ENCODE measurements around the gene CASTOR1.
"Not testable (repeated sequence)": the region's sequence is repeated elsewhere in the genome, so short reads cannot be mapped to it uniquely, and the experiment has no call there.

The CASTOR1 gene

DNA sequence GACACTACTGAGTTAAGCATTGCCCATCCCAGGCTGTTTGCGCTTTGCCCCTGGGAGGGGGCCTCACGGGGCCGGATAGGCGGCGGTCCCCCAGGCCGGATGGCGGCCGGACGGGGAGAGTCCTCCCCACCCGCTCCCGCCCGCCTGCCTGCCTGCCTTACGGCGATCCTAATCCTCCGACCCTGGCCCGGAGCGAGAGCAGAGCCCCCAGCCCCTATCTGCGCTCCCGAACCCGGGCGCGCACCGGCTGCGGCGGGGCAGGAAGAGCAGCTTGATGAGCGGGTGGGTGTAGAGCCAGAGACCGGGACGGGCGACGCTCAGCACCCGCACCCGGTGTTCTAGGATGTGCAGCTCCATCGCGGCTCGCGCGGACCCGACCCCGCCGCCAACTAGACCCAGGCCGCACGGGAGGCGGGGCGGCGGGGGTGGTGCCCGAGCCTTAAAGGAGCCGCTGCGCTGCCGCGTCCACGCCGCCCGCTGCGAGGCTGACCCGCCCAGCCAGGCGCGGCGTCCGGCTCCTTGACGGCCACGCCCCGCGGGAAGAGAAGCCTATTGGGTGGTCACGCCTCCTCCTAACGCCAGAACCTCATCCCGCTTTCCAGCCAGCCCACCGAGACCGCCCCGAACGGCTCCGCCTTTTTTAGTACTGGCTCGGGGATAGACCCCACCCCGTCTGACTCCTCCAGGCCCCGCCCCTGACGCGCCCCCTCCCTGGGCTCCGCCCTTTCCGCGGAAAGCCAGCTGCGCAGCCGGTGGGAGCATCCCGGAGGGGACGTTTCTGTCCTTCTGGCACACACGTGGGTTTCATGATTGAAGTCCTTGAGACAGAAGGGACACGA is at the start of gene CASTOR1:
TSS of gene CASTOR1 (minus strand) at position 365 of the 839 bp plus-strand sequence. CDS start at position 357, 8 bp downstream.
- FAIRE-seq = no peak

DNA sequence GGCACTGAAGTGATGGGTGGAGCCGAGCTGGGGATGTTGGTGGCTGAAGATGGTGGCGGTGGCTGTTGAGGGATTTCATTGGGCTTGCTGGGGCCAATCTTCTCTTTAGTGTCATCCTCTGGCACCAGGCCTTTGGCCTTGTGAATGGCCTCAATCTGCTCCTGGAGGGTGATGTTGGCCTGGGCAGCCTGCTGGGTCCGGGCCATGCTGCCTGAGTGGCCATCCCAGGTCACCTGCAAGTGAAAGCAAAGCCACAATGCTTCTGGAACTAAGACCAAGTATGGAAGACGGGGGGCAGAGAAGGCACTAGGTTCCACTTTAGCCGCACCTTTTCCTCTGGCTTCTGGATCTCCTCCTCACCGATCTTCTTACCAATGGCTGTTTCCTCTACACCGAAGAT is 49.5 kb upstream of the CASTOR1 start:
- FAIRE-seq = no peak

DNA sequence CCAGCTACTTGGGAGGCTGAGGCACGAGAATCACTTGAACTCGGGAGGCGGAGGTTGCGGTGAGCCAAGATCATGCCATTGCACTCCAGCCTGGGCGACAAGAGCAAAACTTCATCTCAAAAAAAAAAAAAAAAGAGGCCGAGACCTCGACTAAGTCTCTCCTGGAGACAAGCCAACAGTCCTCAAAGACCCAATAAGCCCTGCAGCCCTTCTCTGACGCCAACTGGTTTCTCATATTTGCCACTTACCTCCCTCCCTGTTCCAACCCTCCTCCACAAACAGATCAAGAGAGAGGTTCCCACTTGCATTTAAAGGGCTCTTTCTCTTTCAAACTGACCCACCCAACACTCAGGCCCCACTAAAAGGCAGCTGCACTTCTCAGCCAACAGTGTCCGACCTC is 49.0 kb upstream of the CASTOR1 start:
- not testable (repeated sequence) for FAIRE-seq

DNA sequence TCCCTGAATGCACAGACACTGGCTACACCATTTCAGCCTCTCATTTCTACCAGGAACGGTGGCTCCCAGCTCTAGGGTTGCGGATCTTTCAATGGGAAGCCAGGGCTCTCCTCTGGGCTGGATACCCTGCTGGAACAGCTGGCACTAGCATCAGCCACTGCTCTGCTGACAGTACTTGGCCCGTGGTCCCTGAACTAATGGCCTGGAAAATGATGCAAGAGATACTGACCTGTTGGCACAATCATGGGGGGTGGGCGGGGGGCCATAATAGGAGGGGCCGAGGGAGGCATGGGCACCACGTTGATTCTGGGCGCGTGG is 48.1 kb upstream of the CASTOR1 start:
- no peak for FAIRE-seq

DNA sequence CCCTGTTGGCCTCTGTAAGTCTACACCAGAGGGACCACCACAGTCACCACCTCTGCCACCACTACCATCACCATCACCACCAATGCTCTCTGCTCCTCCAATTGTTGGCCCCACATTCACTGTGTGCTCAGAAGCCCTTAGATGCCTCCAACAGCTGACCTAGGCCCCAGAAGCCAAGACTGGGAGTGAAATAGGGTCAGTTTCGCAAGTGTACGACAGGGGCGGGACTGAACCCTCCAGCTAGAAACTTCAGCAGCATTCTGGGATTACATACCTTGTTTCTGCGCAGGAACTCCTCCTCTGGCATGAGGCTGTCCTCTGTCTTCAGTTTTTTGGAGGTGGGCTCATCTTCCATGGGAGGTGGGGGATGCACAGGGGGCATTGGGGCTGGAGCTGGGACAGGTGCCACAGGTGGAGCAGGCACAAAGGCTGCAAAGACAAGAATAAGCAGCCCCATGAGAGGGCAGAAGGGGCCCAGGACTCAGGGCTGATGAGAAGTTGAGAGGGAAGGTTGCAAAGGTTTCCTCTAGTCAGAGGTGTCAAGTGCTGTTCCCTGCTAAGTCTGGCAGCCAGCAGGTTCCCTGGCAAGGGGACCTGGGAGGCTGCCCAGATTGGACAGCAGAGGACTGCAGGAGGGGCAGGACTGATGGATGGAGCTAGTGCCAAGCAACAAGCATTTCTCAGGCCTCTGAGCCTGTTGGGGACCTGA is 47.6 kb upstream of the CASTOR1 start:
- no peak for FAIRE-seq

DNA sequence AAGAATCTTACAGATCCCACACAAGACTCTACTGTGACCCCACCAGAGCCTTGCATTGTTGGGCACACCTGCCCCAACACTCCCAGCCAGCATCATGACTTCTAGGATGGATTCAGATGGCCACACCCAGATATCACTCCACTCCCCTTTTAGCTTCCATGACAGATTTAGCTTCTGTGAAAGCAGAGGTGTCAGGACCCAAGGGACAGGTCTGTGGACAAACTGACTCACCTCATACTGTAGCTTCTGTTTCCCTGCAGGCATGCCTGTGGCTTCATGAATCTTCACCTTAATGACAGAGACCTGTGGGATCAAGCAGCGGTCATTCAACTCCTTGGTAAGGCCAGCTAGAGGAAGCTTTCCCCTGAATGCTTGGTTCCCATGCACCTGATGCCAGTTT is 45.9 kb upstream of the CASTOR1 start:
- no peak for FAIRE-seq

DNA sequence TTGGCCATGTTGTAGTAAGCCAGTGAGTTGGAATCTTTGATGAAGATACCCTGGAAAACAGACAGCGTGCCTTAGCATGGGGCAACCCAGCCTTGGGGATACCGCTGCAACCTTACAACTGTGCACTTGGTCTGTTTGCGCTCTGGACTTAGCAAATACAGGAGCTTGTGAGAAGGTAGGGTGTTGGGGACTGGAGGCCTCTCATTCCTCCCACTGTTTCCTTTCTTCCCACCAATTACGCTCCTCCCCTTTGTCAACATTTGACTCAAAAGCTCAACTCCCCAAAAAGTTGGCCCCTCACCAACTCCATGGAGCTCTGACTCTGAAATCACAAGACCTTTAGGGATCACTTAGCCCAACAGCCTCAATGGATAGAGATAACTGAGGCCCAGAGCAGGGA is 45.3 kb upstream of the CASTOR1 start:
- FAIRE-seq = no peak

DNA sequence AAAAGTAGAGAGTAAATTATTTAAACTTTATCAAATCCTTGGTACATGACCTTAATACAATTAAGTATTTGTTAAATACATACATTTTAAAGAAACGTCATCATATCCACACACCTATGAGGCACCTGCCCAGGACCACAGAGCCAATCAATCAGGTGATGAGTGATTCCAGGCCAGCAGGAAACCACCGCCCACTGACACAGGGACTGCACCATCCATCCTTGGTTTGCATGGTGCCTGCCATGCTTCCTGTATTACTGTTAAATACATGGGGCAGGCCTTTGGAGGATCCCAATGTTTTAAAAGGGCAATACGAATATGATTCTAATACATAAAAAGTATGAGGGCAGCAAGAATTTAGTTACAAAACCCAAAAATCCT is 44.4 kb upstream of the CASTOR1 start:
- FAIRE-seq = no peak

DNA sequence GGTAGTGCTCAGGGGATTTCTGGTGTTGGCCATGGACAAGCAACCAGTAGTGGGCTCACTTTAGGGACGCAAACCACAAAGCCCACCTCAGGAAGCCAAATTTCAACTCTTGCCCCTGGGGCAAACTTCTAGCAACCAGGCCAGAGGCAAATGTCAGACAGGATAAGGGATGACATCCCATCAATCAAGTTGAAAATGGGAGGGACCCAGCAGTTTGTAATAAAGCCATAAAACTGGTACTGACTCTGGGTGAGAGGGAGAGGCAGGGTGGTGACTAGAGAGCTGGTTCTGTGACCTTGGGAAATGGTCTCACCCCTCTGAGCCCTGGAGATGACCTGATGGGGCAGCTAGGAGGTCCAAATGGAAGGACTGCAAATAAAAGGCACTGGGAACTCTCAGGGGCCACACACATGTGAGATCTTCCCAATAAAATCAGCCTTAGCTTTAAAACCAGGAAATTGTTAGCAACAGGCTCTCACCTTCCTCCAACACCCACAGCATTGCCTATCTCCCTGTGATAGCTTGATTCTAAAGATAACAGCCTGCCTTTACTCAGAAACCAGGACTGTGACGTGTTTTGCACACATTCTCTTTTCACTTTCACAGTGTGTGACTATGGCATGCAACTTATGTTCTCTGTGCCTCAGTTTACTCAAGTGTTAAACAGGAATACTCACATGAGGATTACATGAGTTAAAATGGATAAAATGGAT is 43.8 kb upstream of the CASTOR1 start:
- no peak for FAIRE-seq

DNA sequence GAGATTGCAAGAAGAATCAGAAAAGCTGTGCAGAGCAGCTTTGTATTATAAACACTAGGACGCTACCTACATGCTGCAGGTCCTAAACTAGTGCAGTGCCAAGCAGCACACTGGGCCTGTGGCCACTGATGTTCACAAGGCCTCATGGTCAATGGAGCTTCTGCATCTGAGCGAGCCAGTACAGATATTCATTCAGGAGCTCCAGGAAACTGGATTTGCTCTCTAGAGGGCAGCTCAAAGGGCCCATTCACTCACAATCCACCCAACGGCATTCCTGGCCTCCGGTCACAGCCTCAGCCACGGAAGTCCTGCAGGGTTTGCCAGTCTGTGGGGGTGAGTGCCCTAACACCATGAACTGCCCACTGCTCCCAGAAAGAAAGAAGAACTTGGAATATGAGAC is 43.2 kb upstream of the CASTOR1 start:
- no peak for FAIRE-seq

DNA sequence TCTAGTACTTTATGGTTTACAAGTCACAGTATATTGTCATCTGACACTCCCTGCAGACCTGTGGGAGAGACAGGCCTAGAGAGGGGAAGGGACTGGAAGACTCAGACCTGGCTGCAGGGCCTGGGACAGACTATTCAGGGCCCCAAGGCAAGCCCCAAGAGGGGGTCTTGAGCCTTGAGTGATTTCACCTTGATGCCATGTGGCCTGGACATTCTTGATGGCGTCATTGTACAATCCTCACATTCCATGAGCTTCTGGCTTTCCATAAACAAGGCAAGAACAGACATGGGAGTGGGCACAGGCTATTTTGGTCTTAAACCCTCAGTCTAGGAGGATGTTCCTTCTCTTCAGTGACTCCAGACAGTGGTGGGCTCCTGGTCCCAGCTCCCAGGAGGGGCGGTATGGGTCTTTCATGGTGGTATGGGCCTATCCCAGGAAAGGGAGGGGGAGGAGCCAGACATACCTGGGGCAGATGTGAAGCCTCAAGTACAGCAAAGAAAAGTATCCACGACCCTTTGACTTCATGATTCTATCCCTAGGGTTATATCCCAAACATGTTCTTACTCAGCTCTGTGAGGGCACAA is 39.3 kb upstream of the CASTOR1 start:
- FAIRE-seq = no peak

DNA sequence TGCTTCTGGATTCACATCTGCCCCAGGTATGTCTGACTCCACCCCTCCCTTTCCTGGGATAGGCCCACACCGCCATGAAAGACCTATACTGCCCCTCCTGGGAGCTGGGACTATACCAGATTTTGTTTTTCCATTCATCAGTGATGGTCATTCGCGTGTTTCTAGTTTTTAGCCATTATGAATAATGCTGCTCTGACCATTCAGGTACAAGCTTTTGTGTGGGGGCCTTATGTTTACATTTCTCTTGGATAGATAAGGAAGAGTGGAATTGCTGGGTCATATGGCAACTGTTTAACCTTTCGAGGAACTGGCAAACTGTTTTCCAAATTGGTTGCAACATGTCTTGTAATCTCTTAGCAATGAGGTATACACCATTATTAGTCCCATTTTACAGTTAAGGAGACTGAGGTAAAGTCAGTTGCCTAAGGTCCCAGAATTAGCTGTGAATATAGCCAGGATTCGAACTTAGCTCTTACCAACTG is 38.6 kb upstream of the CASTOR1 start:
- no peak for FAIRE-seq

DNA sequence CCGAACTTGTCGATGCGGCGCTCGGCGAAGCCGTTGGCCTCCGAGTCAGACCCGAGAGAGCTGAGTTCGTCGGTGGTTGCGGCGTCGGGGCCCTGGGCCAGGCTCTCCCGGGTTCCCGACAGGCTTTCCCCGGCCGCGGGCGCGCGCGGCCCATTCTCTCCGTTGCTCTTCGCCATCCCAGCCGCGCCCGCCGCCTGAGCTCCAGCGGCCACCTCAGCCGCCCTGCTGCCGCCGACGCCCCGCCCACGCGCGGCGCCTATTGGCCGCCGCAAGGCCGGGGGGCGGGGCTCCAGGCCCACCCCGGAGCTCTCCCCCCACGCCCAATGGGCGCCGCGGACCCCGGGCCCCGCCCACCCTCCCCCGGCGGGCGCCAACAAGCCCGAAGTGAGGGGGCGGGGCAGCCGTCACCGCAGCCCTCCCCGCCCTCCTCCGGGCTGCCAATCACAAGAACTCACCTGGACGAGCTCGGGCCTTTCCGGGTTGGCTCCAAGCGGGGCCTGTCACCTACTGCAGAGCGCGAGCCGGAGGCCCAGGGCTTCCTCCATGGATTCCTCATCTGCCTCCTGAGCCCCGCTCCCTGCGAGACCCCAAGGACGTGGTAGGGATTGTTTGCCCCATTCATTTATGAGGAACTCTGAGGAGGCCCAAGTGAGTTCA is 37.5 kb upstream of the CASTOR1 start, which contains the start of gene TBC1D10A:
TSS of gene TBC1D10A (minus strand) at position 236 of the 657 bp plus-strand sequence. CDS start at position 176, 60 bp downstream.
- no peak for FAIRE-seq

DNA sequence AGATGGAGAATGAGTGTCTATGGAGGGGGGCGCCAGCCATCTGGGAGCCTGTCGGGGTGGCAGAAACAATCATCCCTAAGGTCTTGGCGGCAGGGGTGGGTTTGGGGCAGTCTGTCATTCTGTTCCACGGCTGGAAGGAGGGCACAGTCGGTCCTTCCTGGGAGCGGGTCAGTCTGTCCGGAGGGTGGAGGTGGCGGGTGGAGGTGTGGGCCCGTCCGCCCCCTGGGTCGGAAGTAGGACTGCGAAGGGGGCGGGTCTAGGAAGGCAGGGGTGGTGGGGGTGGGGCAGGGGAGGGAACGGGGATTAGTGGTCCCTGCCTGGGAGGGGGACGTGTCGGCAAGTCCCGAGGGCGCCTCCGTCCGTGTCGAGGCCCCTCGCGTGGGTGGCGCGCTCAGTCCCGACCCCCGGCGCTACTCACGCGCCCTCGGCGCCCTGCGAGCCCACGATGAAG is 37.0 kb upstream of the CASTOR1 start:
- no peak for FAIRE-seq

DNA sequence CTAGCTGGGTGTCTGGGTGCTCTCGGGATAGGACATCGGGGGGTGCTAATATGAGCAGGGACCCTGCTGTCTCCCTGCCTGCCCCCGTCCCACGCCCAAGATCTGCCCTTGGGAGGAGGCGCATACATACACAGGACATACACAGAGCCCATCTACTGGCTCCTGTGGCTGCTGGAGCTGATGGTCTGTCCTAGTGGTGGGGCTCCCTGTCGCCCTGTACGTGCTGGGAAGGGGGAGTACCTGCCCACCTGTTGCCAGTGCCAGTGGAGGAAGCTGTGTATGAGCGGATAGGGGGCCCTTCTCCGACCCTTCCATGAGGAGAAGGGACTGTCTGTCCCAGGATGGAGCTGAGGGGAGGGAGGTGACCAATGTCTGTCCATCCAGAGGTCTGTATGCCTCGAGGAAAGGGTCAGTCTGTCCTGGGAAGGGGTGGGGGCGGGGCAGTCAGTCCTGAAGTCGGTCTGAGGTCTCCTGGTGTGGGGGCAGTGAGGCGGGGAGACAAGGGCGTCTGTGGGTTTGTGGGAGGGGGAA is 36.5 kb upstream of the CASTOR1 start:
- no peak for FAIRE-seq

DNA sequence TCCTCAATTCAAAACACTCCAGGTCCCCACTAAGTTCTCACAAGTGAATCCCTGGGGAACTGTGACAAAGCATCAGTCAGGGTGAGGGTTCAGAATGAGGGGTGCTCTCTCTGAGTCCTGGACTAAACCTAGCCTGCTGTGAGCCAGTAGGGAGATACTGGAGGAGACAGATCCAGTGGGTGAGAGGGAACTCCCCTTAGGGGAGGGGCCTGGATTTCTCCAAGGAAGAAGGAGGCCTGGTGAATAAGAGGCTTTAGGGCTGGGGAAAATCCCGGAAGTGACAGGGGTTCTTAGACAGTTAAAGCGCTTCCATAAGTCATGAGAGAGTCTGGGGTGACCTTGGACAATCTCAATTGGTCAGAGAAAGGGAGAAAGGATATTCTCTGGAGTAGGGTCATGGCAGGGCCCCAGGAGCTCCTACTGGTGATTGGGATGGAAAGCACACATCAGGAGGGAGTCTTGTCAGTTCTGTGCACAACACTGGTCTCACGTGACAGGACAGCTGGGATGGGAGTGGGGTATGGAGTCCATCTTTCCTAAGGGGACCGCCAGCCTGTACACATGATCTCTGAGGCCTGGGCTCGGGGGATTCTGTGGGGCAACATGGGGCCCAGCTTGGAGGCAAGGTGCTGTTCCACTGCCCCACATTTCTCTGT is 35.9 kb upstream of the CASTOR1 start:
- FAIRE-seq = no peak

DNA sequence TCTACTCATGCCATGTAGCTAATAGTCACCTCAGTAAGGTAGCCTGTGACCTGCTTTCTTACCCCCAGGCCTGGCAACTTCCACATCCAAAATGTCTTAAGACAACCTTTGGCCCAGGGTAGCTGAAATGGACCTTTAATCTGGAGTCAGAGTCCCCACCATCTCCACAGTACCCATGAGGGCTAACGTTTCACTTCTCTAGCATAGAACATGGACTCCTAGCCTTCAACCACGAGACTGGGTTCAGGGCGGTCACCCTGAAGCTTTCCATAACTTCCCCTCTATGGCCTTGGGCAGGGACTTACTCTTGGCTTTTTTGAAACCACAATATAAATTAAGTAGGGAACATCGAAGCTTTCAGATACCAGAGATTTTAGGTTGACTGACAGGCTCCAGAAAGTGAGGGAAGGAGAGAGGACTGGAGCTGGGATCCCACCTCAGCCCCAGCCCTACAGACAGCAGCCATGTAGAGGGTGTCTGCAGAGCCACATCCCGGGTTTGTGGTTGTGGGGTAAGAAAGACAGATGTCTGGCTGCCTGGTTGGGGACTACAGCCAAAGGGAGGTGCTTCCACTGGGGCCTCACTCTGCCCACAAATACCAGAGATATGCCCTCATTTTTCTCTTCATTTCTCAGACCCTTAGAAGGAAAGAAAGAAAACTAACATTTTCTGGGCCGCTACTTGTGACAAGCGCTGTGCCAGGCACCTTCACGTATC is 34.9 kb upstream of the CASTOR1 start:
- FAIRE-seq = no peak

DNA sequence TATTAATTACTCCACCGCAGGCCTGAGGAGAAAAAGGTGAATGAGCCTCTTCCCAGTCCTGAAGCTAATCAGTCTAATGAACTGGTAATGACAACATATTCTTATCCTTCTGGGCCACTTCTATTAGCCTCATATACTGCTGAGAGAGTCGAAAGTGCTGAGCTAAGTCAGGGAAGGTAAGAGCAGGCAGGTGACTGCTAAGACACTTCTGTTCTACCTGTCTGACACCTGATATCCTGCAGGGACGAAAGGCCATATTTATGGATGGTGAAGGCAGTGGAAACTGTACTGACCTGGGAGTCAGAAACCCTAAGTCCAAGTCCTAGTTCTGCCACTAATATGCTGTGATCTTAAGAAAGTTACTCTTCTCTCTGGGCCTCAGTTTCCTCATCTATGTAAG is 33.9 kb upstream of the CASTOR1 start:
- no peak for FAIRE-seq

DNA sequence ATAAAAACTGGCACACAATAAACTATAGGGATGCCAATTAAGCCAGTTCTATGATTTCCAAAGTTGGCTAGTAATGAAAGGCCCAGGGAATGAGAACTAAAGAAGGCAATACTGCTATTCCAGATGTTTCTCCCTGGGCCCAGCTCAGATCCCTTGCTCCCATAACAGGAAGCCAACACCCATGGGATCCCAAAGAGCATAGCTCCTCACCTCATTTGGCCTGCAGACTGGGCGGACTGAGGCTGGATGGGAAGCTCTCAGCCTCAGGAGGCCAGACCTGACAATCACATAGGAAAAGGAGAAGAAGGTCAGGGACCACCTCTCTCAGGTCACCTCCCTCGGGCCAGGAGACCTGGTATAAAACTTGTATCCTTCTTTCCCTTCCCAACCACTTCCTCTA is 32.2 kb upstream of the CASTOR1 start:
- no peak for FAIRE-seq

DNA sequence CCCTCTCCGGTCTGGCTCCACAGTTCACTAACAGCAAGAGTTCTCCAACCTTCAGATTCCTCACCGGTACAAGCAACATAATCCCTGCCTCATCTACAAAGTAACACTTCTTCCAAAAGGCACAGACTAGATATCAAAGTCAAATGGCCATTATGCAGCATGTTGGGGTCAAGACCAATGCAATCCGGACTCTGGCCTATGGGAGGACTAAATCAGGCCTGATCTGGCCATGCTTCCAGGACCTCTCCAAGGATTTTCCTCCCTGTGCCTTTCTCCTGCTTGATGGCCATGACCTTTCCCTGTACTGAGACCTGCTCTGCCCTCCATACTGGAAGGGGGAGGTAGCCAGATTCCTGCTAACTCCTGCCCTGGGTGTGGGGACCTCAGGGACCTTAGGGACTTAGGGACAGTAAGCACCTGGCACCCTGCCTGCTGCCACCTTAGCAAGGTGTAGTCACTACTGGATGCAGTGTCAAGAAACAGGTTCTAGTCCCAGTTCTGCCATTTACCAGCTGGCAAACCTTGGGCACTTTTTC is 30.8 kb upstream of the CASTOR1 start:
- no peak for FAIRE-seq
